Fibroblast of lung (primary cell): ENCODE data around the gene EMC6. TPM values are rescaled to one million over a fixed set of nuclear protein-coding genes. Genes with fewer than 3 reads are reported as not detected.

Experiments used
- DNase-seq, 2 donors: peaks; one replicate each; pipeline versions ENCODE4 v3.0.0 to v3.0.0-alpha.2; 2010; ENCODE audit warnings: low read depth in 2 of 2
- H2AFZ ChIP-seq: 2 replicates; pipeline ENCODE4 v1.5.1; 2012; ENCODE audit warnings: low read length, control low read depth, inconsistent platforms
- H3K27ac ChIP-seq: 2 replicates; pipeline ENCODE4 v1.5.1; 2011; ENCODE audit warnings: low read length, control low read depth; ENCODE audit not compliant: insufficient read depth
- H3K27me3 ChIP-seq: 2 replicates; pipeline ENCODE4 v1.5.1; 2011; ENCODE audit warnings: mild to moderate bottlenecking, low read length; ENCODE audit not compliant: control insufficient read depth, insufficient read depth
- H3K36me3 ChIP-seq: 2 replicates; pipeline ENCODE4 v1.5.1; 2011; ENCODE audit warnings: low read length; ENCODE audit not compliant: control insufficient read depth, insufficient read depth
- H3K4me1 ChIP-seq: 2 replicates; pipeline ENCODE4 v1.5.1; 2011; ENCODE audit warnings: low read length; ENCODE audit not compliant: control insufficient read depth, insufficient read depth; ENCODE audit errors: extremely low read depth
- H3K4me2 ChIP-seq: 2 replicates; pipeline ENCODE4 v1.5.1; 2011; ENCODE audit warnings: low read length, control low read depth; ENCODE audit not compliant: insufficient read depth; ENCODE audit errors: extremely low read depth
- H3K4me3 ChIP-seq, 4 experiments: fragments of 200-600 bp in 1 of 4; sonication (generic) in 1 of 4; replicated peaks in 1 of 4; 2 replicates each; pipeline ENCODE4 v1.5.1; 2011 to 2016; ENCODE audit warnings: low read length in 4 of 4, low read depth in 3 of 4, mild to moderate bottlenecking in 3 of 4, control low read depth in 2 of 4, inconsistent platforms in 1 of 4, mixed read lengths in 1 of 4; ENCODE audit not compliant: insufficient read depth in 1 of 4; ENCODE audit errors: control extremely low read depth in 1 of 4
- H3K79me2 ChIP-seq: 2 replicates; pipeline ENCODE4 v1.5.1; 2012; ENCODE audit warnings: mild to moderate bottlenecking, low read length, inconsistent platforms; ENCODE audit not compliant: control insufficient read depth, insufficient read depth
- H3K9ac ChIP-seq: 2 replicates; pipeline ENCODE4 v1.5.1; 2011; ENCODE audit warnings: mild to moderate bottlenecking, low read length, control low read depth; ENCODE audit not compliant: insufficient read depth
- H3K9me3 ChIP-seq: 2 replicates; pipeline ENCODE4 v1.5.1; 2012; ENCODE audit warnings: low read depth, low read length; ENCODE audit not compliant: control insufficient read depth, insufficient read depth
- H4K20me1 ChIP-seq: 2 replicates; pipeline ENCODE4 v1.5.1; 2011; ENCODE audit warnings: low read length; ENCODE audit not compliant: control insufficient read depth, insufficient read depth; ENCODE audit errors: extremely low read depth
- CTCF ChIP-seq, 2 donors: IDR thresholded peaks in 1 of 2; conservative IDR thresholded peaks in 1 of 2; 1 replicate in 1 of 2; 2 replicates in 1 of 2; pipeline ENCODE4 v1.5.1; 2011 to 2012; ENCODE audit warnings: low read length in 2 of 2, control low read depth in 1 of 2, inconsistent platforms in 1 of 2, low read depth in 1 of 2, mild to moderate bottlenecking in 1 of 2
- EZH2 ChIP-seq: IDR thresholded peaks from 2 replicates; pipeline ENCODE4 v1.5.1; 2012; ENCODE audit warnings: low read length, control low read depth, mild to moderate bottlenecking; ENCODE audit errors: missing control alignments
- polyA plus RNA-seq, 2 donors: library from polyadenylated mRNA; depleted of rRNA in 1 of 2; stranded (reverse) in 1 of 2; unstranded in 1 of 2; fragments of >200 nt; gene quantifications; 2 replicates each; pipeline ENCODE4 v1.2.1, GENCODE V29; 2011 to 2012; ENCODE audit warnings: missing spikeins in 1 of 2
- total RNA-seq: library from RNA; depleted of rRNA; stranded (reverse); fragments of >200 nt; gene quantifications from 2 replicates; pipeline ENCODE4 v1.2.1, GENCODE V29; 2014

The EMC6 gene
- total and polyA plus RNA-seq, 2 donors (not counting 1 experiment from before 2014, with no cell fraction given) = 15.4 to 20.6 TPM

- H3K4me1 ChIP-seq = peaks cover 13% of the 10 kb centered on the region
- H3K79me2 ChIP-seq = no peaks in the 10 kb centered on the region
- H4K20me1 ChIP-seq = no peaks in the 10 kb centered on the region
- H3K36me3 ChIP-seq = peaks cover 15% of the 10 kb centered on the region
- no peak overlapping the region for H3K4me3 ChIP-seq
- no peak overlapping the region for H3K27ac ChIP-seq
- no peak for DNase-seq
- TF ChIP-seq CTCF (conservative IDR thresholded peaks at IDR 0.05 in 1 of 2, IDR thresholded peaks at IDR 0.05 in 1 of 2; ENCODE audit: low read depth in 1 of 2, low read length in 2 of 2) (no peak), EZH2 (no peak)
- no peaks in the 10 kb centered on the region for H3K9me3 ChIP-seq
- H3K9ac ChIP-seq = no peak overlapping the region
- H3K4me2 ChIP-seq = no peak overlapping the region
- H2AFZ ChIP-seq = no peak overlapping the region
- H3K27me3 ChIP-seq = no peaks in the 10 kb centered on the region
Observed at GRCh38 chr17:3656353-3656752, 12.3 kb upstream of the EMC6 start.

GRCh38 chr17:3656755-3657587, 11.6 kb upstream of the EMC6 start:
- H3K9ac ChIP-seq = no peak overlapping the region
- H3K36me3 ChIP-seq = peaks cover 18% of the 10 kb centered on the region
- H2AFZ ChIP-seq = no peak overlapping the region

GRCh38 chr17:3657588-3657869, 11.1 kb upstream of the EMC6 start:
- no peak overlapping the region for H3K9ac ChIP-seq
- H3K4me2 ChIP-seq = no peak overlapping the region
- H3K27me3 ChIP-seq = no peaks in the 10 kb centered on the region
- DNase-seq = no peak
- TF ChIP-seq EZH2 = no peak
- TF ChIP-seq CTCF (conservative IDR thresholded peaks at IDR 0.05 in 1 of 2, IDR thresholded peaks at IDR 0.05 in 1 of 2; ENCODE audit: low read depth in 1 of 2, low read length in 2 of 2) = no peak
- peaks cover 13% of the 10 kb centered on the region for H3K4me1 ChIP-seq
- H3K9me3 ChIP-seq = no peaks in the 10 kb centered on the region
- no peak overlapping the region for H3K4me3 ChIP-seq
- H3K79me2 ChIP-seq = no peaks in the 10 kb centered on the region
- peaks cover 20% of the 10 kb centered on the region for H3K36me3 ChIP-seq
- no peak overlapping the region for H2AFZ ChIP-seq
- no peak overlapping the region for H3K27ac ChIP-seq
- no peaks in the 10 kb centered on the region for H4K20me1 ChIP-seq

More at GRCh38 chr17:3656755-3657587, 11.6 kb upstream of the EMC6 start:
- peaks cover 13% of the 10 kb centered on the region for H3K4me1 ChIP-seq
- no peaks in the 10 kb centered on the region for H4K20me1 ChIP-seq
- no peak for DNase-seq
- H3K79me2 ChIP-seq = no peaks in the 10 kb centered on the region
- no peak overlapping the region for H3K4me2 ChIP-seq
- H3K4me3 ChIP-seq = no peak overlapping the region
- no peaks in the 10 kb centered on the region for H3K27me3 ChIP-seq
- no peaks in the 10 kb centered on the region for H3K9me3 ChIP-seq
- no peak overlapping the region for H3K27ac ChIP-seq
- TF ChIP-seq CTCF (conservative IDR thresholded peaks at IDR 0.05 in 1 of 2, IDR thresholded peaks at IDR 0.05 in 1 of 2; ENCODE audit: low read depth in 1 of 2, low read length in 2 of 2) = no peak
